ENCODE data around the gene ALDH4A1.
"Not testable (repeated sequence)": the region's sequence is repeated elsewhere in the genome, so short reads cannot be mapped to it uniquely, and the experiment has no call there.

Gene ALDH4A1

DNA sequence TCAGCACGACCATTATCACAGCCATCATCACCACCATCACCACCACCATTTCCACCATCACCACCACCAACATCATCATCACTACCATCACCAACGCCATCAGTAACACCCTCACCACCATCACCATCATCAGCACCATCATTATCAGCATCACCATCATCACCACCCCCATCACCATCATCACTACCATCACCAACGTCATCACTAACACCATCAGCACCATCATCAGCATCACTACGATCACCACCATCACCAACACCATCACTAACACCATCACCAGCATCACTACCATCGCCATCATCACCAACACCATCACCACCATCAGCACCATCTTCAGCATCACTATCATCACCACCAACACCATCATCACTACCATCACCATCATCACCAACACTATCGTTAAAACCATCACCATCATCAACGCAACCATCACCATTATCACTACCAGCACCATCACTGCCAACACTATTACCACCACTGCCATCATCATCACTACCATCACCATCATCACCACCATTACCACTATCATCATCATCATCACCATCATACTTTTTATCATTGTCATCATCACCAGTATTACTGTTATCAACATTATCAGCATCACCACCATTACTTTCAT is 44.2 kb downstream of the ALDH4A1 start:
- DNase-seq (ENCODE audit: low read depth in 2 of 2), result no peak

DNA sequence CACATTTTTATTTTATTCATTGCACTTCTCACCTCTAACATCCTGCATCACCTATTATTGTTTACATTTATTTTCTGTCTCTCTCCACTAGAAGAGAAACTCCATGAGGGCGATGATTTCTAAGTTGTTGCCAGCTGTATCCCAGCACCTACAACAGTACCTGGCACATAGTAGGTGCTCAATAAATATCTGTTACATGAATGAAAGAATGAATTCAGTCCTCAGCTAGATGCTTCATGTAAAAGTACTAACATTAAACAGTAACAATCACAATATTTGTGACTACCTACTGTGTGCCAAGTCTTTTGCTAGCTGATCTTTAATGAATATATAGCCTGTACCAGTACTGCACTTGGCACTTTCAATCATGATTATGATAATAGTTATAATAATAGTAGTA is 45.9 kb downstream of the ALDH4A1 start:
- DNase-seq (ENCODE audit: low read depth in 2 of 2), result no peak

DNA sequence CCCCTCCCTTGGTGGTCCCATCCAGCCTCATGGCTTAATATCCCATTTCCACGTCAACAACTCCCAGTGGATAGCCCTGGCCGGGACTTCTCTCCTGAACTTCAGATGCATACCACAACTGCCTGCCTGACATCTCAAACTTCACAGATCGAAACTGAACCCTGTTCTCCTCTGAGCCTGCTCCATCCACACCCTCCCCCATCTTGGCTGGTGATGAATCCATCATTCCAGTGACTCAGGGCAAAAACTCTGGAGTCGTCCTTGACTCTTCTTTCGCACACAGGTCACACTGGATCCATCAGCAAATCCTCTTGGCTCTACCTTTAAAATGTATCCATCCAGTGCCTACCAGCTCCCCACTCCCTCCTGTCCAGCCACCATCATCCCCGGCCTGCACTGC is 46.8 kb downstream of the ALDH4A1 start:
- no peak for DNase-seq (ENCODE audit: low read depth in 2 of 2)

DNA sequence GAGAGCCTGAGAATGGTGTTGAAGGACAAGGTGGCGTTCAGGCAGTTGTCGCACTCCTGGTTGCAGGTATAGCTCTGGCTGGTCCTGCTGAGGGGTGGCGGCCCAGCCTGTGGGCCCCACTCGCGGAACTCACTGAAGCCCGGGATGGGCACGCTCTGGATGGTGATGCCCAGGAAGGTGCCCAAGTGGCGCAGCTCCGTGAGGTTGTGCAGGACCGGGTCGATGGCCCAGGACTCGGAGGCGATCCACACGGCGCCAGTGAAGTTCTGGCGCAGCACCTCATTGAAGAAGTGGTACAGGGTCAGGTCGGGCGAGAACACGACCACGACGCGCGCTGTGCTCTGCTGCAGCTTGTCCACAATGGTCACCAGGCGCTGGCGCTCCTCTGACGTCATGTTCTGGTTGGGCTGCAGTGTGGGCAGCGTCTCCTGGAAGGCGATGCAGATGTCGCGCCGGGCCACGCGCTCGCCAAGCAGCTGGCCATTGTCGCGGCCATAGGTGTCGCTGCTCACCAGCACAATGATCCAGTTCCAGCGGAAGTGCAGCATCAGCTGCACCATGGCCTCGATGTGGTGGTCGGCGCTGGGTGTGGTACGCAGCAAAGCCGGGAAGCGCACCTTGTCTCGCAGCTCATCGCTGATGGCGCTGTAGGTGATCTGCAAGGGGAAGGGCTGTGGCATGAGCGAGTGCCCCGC is 47.9 kb downstream of the ALDH4A1 start:
- DNase-seq (ENCODE audit: low read depth in 2 of 2), result no peak

DNA sequence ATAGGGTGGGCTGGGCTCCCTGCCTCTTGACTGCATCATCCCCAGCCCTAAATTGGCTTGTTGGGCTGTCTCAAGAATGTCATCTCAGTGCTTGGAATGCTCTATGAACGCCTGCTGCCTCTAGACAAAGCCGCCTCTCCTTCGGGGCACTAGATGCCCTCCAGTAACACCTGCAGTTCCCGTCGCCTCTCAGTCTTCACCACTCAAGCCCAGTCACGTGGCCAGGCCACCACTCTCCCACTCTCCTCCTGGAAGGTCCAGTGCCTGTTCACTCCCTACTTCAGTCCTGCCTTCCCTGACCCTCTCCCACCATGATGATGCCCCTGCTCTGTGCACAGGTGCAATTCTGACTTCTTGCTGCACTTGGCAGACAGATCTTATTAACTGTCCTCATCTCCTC is 49.9 kb downstream of the ALDH4A1 start:
- no peak for DNase-seq (ENCODE audit: low read depth in 2 of 2)

DNA sequence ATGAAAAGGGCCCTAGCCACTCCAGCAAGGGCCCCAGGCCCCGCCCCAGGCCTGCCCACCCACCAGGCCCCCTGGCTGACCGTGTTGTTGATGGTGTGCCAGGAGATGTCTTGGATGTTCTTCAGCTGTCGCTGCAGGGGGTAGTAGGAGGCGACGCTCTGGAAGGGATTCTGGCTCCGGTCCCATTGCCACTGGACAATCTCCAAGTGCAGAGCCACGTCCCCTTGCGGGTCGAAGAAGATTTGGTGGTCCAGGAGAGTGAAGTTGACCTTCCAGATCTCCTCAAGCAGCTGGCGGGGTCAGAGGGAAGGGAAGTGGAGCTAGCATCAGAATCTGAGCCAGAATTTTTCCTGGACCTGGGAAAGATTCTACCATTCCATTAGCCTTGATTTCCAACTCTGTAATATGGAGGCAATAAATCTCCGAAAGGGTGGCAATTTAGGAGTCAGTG is 53.1 kb downstream of the ALDH4A1 start:
- no peak for DNase-seq (ENCODE audit: low read depth in 2 of 2)

DNA sequence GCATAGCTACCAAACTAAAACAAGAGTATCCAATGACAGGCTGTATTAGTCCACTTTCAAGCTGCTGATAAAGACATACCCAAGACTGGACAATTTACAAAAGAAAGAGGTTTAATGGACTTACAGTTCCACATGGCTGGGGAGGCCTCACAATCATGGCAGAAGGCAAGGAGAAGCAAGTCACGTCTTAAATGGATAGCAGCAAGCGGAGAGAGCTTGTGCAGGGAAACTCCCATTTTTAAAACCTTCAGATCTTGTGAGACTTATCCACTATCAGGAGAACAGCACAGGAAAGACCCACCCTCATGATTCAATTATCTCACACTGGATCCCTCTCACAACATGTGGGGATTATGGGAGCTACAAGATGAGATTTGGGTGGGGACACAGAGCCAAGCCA is 54.6 kb downstream of the ALDH4A1 start:
- DNase-seq (ENCODE audit: low read depth in 2 of 2), result not testable (repeated sequence)

DNA sequence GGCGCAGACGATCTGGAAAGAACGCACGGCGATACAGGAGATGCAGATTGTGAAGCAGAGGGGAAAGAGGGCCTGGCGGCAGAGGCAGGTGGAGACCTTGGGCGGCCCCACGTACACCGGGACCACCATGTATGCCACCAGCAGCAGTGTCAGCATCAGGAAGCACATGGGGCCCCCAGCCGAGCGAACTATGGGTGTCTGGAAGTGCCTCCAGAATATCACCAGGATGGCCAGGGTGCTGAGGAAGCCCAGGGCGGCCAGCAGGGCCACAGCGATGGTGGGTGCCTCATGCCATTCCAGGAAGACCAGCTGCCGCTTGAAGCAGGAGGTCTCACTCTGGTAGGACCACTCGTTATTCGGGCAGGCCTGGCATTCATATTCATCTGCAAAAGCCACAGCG is 62.2 kb downstream of the ALDH4A1 start:
- no peak for DNase-seq (ENCODE audit: low read depth in 2 of 2)

DNA sequence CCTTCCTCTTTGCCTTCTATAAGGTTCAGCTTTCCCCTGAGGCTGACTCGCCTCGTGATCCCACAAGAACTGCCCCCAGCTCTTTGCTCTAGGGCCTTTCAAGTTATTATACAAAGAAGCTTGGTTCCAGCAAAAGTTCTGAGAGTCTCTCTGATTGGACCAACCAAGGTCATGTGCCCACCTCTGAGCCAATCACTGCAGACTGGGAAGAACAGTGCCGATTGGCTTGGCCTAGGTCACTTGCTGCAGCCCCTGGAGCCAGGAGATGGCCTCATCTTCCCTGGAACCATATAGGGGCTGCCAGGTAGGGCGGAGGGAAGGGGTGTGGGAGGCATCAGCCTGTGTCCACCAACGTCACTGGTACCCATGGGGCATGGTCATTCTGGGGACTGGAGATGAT is 65.7 kb downstream of the ALDH4A1 start:
- no peak for DNase-seq (ENCODE audit: low read depth in 2 of 2)

DNA sequence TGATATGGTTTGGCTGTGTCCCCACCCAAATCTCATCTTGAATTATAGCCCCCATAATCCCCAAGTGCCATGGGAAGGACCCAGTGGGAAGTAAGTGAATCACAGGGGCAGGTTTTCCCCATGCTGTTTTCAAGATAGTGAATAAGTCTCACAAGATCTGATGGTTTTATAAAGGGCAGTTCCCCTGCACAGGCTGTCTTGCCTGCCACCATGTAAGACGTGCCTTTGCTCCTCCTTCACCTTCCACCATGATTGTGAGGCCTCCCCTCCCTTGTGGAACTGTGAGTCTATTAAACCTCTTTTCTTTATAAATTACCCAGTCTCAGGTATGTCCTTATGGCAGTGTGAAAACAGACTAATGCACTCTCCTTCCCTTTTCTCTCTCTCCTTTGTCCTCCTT is 70.0 kb downstream of the ALDH4A1 start:
- DNase-seq (ENCODE audit: low read depth in 2 of 2), result not testable (repeated sequence)

DNA sequence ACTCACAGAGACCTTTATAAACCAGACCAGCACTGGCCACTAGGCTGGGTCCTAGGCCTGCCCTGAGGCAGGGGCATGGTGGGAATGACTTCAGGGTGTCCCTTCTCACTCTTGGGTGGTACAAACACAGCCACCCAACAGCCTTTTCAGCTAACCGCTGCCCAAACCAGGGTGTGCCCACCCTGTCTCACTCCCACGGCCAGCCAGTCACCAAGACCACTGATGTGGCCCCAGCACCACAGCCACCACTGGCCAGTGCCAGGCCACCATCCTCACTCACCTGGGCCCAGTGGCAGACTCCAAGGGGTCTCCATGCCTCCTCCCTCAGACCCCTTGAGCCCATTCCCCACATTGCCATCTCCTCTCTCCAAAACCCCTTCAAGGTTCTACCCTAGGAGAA is 70.7 kb downstream of the ALDH4A1 start:
- no peak for DNase-seq (ENCODE audit: low read depth in 2 of 2)

DNA sequence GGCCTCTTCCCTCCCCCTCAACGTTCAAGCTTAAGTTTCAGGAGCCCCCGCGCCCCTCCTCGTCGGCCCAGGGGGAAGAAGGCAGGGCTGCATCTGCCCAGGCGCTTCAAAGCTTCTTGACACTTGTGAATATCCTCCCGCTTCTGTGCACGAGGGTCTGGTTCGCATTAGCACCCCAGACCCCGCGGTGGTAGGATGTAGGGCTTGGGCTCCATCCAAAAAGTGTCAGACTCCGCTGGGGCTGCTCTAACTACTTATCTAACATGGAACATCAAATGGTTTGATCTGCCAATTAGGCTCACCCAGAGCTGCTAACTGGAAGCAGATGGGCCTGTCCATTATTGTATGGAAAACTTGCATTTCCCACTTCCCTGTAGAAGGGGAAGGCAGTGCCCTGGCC is 71.8 kb downstream of the ALDH4A1 start:
- DNase-seq (ENCODE audit: low read depth in 2 of 2), result no peak

DNA sequence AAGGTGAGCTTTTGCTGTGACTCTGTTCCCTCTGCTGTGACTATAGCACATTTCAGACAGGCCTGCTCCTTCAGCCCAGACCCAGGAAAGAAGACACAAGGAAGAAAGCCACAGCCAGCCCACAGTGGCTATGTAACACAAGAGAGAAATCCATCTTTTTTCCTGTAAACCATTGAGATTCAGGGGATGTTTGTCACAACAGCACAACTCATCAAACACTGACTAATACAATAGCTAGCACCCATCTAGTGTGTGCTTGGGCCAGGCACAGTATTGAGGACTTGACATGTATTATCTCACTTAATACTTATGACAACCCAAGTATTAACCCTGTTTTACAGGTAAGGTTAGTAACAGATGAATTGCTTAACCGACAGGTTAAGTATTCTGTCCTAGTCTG is 72.7 kb downstream of the ALDH4A1 start:
- no peak for DNase-seq (ENCODE audit: low read depth in 2 of 2)

DNA sequence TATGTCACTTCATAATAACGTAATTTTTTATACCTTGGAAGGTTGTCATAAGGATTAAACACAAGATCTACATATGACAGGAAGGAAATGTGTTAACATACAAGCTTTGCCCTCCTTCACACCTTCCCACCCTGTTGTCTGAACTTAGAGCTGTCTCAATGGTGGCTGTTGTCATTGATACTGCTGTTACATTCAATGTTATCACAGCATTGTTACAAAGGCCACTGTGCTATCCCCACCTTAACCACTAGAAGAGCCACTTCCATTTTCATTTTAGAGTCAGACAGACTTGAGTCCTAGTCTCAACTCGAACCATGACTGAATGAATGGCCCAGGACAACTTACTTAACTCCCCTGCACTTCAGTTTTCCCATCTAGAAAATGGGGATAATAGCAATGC is 74.1 kb downstream of the ALDH4A1 start:
- DNase-seq (ENCODE audit: low read depth in 2 of 2), result no peak

DNA sequence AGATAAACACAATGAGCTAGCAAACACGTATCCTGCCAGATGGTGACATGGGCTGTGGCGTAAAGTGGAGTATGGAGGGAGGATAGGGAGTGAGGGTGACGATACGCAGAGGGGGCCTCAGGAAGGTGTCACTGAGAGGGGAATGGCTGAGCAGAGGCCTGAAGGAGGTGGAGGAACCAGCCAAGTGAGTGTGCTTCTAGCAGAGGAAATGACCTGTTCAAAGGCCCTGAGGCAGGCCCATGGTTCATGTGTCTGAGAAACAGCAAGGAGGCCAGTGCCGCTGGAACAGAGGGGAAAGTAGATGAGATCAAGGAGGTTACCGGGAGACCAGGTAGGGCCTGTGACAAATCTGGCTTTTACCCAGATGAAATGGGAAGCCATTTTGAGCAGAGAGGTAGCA is 78.9 kb downstream of the ALDH4A1 start:
- DNase-seq (ENCODE audit: low read depth in 2 of 2), result no peak
